HG03108 (cell line): Measurements from ENCODE around the gene CEMIP.

Experiments
- ATAC-seq: cut with Tn5 transposase; IDR thresholded peaks from one replicate; pipeline ENCODE4 v1.9.1; 2021; ENCODE audit warnings: moderate library complexity; ENCODE audit not compliant: unreplicated experiment

CEMIP gene

DNA sequence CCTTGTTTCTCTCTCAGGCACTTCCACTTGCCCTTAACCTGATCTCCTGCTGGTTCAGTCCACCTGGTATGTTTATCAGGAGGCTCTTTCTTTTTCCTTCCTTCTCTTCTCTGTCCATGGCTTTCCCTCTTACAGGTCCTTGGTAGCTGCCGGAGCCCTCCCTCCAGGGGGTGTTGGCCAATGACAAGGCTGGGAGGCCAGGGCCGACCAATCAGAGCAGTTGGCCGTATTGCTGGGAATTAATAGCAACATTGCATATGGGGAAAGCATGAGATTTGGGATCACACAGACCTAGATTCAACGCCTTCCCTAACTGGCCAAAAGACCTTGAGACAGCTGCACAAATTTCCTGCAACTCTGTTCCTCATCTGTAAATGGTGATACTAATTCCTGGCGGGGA, 62.4 kb downstream of the CEMIP start:
- no peak for ATAC-seq

DNA sequence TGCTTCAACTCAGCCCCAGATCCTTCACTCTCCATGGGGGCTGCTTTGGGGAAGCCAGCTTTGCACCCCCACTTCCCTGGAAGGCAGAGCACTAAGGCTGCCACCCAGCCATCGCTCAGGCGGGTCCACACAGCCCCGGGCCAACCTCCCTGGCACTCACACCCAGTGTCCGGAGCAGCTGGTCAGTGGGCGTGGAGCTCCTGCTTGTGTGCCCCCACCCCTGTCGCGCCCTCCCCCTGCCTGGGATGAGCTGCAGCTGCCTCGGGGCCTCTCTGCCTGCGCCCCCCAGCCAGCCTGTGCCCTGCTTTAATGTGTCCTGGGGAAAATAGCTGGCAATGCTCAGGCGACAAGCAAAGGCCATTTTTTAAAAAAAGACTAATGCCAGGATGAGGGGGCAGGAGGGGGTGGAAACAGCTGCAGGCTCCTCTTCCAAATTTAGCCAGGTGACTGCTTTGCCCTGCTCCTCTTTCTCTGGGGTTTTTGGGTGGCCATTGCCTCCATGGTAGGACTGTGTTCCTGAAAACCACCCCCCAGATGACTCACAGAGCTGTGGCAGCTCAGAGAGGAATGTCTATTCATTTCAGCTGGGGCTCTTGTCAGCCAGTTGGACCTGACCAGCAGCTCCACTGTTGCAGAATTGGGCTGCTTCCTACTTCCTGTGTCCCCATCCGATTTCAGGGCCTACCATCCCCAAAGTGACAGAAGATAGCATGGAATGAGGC, 65.0 kb downstream of the CEMIP start:
- ATAC-seq: no peak

DNA sequence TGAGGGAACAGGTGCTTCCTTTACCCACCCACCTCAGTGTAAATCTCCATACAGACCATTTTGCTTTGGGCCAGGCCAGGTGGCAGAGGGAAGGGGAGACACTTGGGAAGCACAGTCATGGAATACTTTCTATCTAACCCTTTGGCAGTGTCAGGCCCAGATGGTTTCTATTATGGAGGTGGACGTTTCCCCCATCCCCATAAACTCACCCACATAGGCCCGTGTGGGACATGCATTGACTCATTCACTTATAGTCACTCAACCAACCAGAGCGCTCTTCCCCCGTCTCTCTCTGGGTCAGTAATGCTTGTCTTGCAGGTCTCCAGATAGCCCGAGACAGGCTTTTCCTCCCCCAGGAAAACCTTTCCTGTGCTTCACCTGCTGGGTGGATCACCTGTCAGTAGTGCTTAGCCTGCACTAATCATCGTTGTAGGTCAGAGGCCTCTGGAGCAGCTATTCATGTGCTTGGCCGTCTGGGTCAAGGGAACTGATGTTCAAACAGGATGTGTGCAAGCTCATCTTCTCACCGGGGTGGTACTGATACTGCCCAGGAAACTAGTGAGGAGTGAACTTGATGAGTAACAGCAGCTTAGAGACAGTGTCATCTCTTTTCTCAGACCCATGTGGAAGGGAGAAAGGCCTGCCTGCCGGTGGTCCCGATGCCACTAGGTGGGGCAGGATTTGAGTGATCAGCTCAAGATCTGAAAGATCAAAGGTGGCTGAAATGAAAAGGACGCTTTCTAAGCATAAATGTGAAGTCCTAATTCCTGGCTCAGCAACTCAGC, 67.1 kb downstream of the CEMIP start:
- no peak for ATAC-seq

DNA sequence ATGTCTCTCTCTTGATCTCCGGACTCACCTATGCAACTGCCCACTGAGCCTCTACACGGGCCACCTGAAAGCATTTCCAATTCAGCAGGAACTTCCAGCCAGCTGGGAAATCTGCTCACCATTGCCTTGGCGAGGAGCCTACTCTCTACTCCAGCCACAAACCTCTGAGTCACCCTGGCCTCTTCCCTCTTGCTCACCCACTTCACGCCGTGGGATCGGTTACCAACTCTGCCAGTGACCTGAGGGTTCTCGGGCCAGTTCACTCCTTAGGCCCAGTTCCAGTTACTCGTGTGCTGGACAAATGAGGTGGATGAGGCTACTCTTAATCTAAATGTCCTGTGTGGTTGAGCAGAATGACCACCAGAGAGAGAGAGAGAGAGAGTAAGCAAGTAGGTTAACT, 70.1 kb downstream of the CEMIP start:
- no peak for ATAC-seq

DNA sequence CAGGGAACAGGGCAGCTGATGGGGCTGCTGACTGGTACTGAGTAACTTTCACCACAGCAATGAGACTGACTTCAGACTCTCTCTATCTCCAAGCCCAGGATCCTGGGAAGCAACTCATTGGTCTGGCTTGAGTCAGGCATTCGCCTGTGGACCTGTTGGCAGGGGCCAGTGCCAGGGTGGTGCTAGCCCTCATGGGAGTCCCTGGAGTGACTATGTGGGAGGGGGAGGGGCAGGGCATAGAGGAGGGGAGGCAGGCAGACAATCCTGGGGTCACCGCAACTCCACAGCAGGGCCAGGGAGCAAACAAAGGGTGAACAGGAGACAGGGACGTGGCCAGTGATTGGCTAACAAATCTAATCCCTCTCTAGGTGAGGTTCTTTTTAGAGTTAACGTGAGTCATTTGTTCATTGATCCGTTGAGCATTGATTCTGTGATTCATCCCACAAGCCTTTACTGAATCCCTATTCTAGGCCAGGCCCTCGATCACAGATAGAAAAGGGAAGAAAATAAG, 71.8 kb downstream of the CEMIP start:
- ATAC-seq: no peak

DNA sequence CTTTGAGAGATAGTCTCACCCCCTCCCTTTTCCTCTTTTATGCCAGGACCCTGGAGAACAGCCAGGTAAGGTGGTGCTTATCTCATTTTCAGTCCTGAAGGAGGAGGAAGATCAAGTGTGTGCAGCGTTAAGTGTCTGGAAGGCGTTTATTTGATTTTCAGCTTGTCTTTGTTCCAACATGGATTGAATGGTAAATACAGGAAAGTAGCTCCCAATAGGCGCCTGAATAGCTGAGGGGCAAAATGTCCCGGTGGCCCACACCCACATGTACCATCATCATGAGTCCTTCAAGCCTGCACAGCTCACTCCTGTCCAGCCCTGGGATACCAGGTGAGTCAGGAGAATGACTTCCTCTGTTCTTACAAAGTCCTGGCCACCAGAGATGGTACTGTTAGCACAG, 73.5 kb downstream of the CEMIP start:
- no peak for ATAC-seq

DNA sequence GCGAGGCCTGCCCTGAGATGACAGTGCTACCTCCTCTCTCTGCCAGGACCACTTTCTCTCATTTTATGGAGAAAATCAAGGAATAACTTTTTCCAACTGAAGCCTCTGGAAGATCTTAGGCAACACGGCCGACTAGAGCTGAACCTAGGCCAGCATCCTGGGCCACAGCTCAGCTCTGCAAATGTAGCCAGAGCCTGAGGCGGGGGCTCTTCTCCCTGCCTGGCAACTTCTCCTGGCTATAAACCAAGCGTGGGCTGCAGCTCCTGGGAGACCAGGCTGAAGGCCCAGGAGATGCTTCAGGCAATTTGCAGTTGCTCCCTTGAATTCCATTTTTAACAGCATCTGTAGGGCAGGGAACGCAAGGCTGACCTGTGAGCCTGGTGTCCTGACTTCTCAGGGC, 74.9 kb downstream of the CEMIP start:
- ATAC-seq: no peak

DNA sequence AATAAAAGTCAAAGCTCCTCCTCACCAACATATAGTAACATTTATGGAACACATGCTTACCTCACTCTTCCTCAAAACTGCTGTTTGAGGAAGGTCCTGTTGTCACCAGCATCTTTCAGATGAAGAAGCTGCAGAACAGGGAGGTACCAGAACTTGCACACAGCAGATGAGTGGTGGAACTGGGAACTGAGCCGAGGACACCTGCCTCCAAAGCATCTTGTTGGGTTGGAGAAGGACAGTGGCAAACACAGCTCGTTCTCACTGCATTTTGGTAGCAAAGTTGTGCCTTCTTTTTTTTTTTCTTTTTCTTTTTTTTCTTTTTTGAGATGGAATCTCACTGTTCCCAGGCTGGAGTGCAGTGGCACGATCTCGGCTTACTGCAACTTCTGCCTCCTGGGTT, 76.0 kb downstream of the CEMIP start:
- ATAC-seq: no peak

DNA sequence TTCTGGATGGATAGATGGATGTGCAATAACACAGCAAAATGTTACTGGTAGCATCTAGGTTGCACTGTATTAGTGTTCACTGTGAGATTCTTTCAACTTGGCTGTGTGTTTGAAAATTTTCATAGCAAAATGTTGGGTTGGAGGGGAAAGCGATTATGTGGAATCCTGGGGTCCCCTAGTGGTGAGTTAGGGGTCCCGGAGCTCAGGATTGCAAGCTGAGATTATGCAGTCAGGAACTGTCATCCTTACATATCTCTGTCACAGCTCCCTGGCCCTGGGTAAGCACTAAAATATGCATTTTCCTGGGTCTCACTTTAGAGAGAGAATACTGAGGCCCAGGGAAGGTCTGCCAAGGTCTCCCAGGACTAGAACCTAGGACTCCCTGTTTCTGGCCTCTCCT, 77.2 kb downstream of the CEMIP start:
- ATAC-seq: no peak

DNA sequence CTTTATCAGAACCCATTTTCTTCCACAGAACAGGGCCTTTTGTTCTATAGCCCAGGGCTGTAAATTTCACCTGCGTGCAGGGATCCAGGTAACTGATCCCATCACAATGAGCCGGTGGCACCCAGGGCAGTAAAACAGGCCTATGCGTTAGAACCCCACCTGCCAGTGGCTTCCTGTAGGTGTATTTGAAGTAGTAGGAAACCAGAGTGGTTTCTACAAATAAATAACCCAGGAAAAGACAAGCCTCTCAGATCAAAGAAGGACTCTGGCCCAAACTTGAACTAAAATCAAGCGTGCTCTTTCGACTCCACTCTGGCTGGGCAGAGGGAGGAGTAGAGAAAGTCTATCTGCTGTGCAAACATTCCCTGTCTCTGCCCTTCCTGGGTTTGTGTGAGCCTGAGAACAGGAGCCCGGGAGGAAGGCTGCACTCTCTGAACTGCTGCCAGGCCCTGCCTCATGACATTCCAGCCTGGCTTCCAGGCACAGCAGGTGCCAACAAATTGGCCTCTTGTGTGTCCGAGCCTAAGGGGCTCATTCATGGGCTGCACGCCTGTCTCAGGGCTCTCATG, 77.7 kb downstream of the CEMIP start:
- no peak for ATAC-seq

DNA sequence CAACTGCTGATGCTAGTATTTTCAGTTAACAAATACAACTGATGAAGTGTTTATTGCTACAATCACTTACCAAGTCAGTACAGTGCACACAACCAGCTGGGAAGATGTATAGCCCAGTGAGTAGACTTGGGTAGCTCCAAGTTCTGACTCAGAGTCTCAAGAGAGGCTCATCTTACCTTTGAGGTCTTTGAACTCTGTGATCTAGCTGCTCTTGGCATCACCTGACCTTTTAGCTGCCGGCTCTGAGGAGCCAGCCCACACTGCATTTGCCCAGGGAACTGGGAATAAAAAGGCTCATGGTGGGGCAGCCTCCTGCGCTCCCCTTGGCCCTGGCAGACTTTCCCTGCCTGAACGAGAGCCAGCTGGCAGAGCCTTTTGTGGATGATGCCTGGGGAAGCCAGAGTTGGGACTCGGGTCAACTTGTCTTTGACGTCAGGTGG, 82.6 kb downstream of the CEMIP start:
- no peak for ATAC-seq

DNA sequence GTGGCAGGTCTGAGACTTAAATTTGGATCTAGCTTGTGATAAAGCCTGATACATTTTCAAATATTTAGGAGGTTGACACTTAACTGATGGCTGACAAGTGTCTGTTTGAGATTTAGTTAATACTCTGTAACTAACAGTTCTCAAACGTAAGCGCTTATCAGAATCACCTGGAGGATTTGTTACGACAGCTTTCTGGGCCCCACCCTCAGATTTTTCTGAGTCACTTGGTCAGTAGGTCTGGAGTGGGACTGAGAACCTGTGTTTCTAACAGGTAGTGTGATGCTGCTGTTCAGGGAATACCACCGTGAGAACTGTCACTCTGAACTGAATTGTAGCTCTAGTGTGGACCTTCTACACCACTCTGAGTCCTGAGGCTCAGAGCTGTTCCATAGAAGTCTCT, 85.5 kb downstream of the CEMIP start:
- no peak for ATAC-seq

DNA sequence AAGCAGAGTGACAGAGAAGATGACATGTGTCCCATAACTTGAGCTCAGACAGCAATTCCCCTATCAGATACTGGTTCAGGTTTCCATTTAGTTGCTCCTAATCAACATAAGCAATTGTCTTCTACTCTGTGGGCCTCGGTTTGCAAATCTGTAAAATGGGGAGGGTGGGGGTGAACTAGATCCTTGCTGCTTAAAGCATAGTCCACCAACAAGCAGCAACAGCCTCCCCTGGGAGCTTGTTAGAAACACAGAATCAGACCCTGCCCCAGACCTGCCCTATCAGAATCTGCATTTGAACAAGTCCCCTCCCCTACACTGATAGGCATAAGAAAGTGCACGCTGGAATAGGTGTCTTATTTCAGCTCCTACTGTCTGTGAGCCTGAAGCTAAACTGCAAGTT, 87.8 kb downstream of the CEMIP start:
- no peak for ATAC-seq

DNA sequence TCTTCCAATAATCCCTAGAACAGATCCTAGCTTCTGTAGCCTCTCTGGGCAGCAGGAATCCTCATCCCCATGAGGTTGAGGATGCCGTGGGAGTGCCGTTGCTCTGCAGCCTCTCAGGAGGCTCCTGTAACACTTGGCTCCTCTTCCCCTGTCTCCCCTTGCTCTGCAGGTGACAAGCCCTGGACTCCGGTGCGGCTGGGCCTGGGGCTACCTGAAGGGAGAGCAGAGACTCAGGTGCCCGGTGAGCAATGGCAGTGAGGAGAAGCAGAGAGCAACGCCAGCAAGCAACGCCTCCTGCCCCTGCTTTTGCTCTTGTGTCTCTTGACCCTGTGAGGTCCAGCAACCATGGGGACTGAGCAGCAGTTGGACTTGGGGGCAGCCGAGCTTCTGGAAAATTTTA, 91.2 kb downstream of the CEMIP start:
- no peak for ATAC-seq

DNA sequence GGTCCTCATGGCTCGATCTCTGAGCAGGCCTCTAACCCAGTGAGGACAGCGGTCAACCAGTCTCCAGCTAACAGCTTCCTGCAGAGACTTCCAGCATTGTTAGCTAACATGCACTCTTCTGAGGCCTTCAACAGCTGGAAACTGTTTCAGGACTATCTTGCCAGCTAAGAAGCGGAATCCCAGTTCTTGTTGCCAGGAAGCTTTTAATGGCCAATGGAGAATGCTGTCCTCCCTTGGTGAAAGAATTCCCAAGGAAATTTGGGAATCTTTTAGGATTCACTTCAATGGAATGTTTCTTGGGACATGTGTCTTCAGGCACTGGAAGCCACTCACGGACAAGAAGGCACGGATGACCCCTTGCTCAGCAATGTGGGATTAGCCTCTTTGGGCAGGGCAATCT, 91.7 kb downstream of the CEMIP start:
- ATAC-seq: no peak

DNA sequence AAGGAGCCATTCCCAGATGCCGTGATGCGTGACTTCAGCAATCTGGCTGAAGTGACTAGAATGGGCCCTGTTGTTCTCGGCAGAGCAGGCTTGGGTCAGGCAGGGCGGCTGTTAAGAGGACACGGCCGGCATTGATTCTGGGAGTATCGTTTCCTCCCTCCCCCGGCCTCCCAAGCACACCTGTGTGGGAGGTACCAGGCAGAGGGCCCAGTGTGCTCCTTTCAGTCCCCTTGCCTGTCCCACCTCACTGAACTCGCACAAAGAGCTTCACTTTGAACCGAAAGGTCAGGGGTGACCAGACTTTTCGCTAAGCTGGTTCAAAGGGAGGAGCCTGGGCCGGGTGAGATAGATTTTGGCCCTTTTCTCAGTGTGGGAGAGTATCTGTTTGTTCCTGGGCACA, 92.7 kb downstream of the CEMIP start:
- ATAC-seq: no peak

DNA sequence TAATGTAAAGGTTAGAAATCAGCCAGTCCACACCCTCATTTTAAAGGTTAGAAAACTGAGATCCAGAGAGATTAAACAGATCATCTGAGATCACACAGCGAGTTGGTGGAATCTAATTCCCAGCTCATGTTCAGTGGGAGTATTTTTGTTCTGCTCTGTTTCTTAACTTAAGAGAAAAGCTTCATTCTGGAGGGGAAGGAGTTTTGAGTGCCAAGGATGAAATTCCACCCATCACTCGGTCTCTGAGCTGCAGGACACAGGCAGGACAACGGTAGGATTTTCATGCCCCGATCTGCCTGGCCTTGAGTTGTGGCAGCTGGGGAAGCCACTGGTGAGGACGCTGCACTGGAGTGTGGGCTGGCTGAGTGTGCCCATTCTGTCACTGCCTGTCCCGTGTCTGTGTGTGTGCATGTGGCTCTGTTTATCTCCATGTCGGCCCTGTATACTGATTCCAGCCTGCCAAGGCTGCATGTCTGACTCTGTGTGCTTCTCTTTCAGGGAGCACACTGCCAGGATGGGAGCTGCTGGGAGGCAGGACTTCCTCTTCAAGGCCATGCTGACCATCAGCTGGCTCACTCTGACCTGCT, 94.3 kb downstream of the CEMIP start:
- ATAC-seq: no peak

DNA sequence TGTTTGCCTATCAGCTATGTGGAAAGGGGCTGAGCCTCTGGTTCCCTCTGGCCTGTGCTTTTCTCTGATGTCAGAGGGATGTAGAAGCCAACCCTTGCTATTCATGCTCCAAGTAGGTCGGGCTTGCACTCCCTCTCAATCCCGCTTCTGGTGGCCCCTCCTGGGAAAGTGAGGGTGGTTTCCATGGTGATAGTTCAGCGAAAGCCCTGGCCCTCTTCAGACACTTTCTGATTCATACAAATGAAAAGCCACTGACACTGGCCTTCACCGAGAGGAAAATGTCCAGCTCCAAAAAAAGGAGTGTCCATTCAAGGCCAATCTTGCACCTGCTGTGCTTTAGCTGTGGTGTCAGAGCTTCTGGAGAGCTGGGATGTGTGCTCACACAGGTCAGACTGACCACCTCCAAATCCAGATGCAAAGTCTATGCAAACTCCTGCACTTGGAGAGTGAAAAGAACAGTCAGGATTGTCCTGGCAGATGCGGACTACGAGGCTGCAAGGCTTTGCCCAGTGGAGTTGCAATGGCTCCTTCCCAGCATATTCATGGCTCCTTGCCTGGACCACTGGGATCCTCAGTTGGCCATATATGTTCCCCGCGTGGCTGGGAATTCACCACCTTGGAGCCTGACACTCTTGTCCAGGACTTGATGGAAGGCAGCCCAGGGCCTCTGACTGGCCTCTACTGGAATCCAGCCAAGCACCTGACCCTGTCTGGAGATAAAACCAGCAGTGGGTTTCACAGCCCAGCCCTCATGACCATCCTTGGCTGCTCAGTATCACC, 96.6 kb downstream of the CEMIP start:
- no peak for ATAC-seq

DNA sequence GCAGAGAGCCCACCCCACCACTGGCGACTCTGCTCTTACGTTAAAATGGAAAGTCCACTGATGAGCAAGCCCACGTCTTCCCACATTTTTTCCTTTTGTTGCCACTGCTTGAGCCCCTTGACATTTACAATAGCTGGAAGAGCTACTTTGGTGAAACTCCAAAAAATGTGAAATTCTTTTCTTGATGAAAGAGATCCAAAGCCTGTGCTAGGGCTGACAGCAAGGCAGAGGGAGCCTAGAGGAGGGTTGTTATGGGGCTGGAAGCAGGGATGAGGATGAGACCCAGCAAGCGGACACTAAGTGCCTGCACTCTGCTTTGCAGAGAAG, 97.1 kb downstream of the CEMIP start:
- ATAC-seq: no peak

DNA sequence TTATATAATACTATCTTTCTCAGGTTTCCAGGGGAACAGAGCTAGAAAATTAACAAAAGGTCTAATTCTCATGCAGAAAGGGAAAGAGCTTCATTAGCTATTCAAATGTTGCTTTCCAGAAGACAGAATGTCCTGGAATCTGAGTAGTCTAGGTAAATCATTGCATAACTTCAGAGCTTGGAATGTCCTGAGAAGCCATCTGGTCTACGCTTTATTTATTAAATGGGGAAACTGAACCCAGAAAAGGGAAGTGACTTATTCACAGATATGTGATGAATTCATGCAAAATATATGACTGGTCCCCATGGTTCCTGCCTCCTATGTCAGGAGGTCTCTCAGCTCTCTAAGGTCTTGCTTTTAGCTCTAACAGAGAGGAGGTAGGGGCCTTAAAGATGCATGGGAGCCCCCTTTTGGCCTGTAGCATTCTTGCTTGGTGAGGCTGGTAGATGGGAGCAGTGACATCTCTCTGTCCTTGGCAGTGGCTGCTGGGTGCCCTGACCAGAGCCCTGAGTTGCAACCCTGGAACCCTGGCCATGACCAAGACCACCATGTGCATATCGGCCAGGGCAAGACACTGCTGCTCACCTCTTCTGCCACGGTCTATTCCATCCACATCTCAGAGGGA, 99.2 kb downstream of the CEMIP start:
- ATAC-seq: no peak

DNA sequence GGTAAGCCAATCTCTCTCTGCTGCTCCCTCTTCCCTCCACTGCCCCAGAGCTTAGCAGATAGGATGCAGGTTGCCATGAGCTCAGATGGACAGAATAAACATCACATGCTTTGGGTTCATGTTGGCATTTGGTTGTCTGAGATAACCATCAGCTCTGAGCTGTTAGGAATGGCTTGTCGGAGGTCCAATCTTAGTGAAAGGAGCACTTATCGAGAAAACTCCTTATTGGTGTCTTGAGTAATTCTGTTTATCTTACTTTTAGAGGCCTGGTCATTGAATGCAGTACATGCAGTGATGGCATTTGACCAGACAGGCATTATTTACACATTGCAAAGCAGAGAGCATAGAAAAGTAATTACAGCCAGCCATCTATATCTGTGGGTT, 99.7 kb downstream of the CEMIP start:
- no peak for ATAC-seq
